ENCODE data around the gene CIB1.

The CIB1 gene

GRCh38 chr15:90213818-90214204 is 19.9 kb downstream of the CIB1 start:
- DNase-seq: no peak

GRCh38 chr15:90213122-90213817 is 20.5 kb downstream of the CIB1 start:
- DNase-seq: no peak

- no peak for DNase-seq
Observed at GRCh38 chr15:90212221-90213098, 21.3 kb downstream of the CIB1 start.

- no peak for DNase-seq
Observed at GRCh38 chr15:90211440-90212143, 22.1 kb downstream of the CIB1 start.

- no peak for DNase-seq
Observed at GRCh38 chr15:90211009-90211408, 22.7 kb downstream of the CIB1 start.

GRCh38 chr15:90210593-90210992 is 23.1 kb downstream of the CIB1 start:
- no peak for DNase-seq

GRCh38 chr15:90209591-90209990 is 24.1 kb downstream of the CIB1 start:
- DNase-seq: no peak

- no peak for DNase-seq
Observed at GRCh38 chr15:90208356-90208755, 25.4 kb downstream of the CIB1 start.

- no peak for DNase-seq
Observed at GRCh38 chr15:90207252-90207651, 26.5 kb downstream of the CIB1 start.

GRCh38 chr15:90205886-90206285 is 27.9 kb downstream of the CIB1 start:
- DNase-seq: no peak

- no peak for DNase-seq
Observed at GRCh38 chr15:90205050-90205848, 28.5 kb downstream of the CIB1 start.

GRCh38 chr15:90203922-90204321 is 29.8 kb downstream of the CIB1 start:
- DNase-seq: no peak

GRCh38 chr15:90203473-90203872 is 30.3 kb downstream of the CIB1 start:
- no peak for DNase-seq

- no peak for DNase-seq
Observed at GRCh38 chr15:90202929-90203328, 30.8 kb downstream of the CIB1 start.

- DNase-seq: no peak
Observed at GRCh38 chr15:90201944-90202375, 31.8 kb downstream of the CIB1 start.

- DNase-seq: peak; percentile 71
Observed at GRCh38 chr15:90201130-90201943, 32.4 kb downstream of the CIB1 start, which contains the start of gene SEMA4B. Gene SEMA4B (plus strand): TSS chr15:90201330. CDS start chr15:90201579, 249 bp downstream.

- no peak for DNase-seq
Observed at GRCh38 chr15:90200534-90201129, 33.1 kb downstream of the CIB1 start.

GRCh38 chr15:90194655-90195054 is 39.1 kb downstream of the CIB1 start:
- DNase-seq: no peak

- no peak for DNase-seq
Observed at GRCh38 chr15:90192961-90193786, 40.6 kb downstream of the CIB1 start.

- peak; percentile 23 for DNase-seq
Observed at GRCh38 chr15:90191794-90192509, 41.8 kb downstream of the CIB1 start.

Data from activated naive CD4-positive, alpha-beta T cell treated with Interleukin-2 at 50 U/mL for 16 hours (primary cell).